Measurements from ENCODE around the gene VAT1L. TPM values are rescaled to one million over a fixed set of nuclear protein-coding genes. Genes with fewer than 3 reads are reported as not detected.

VAT1L gene
- total and polyA plus RNA-seq, 2 donors (not counting 1 experiment from before 2014, with no cell fraction given): 17.9 to 86.9 TPM

DNA sequence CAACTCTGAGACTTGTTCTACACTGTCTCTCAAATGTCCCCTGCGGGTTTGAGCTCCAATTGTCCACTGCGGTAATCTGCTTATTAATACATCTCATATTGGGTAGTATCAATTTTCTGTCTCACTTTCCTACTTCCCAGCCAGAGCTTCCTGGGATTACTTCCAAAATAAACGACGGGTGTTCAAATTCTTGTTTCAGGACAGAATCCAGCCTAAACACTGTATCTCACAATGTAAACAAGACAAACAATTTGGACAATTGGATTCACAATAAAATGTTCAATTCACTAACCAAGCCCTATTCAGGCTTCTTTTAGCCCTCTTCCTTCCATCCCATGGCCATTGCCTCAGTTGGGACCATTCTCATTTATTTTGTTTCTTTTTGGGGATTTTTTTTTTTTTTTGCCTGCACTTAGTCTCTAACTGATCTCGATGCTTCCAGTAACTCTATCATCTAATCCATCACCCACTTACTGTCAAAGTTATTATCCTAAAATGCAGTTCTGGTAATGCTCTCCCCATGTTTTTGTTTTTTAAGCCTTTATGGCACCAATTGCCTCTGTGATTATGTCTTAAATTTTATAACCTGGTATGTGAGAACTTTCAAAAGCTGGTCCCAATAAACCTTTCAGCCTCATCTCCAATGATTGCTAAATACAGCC is 2.0 kb upstream of the VAT1L start:
- H2AFZ ChIP-seq (ENCODE audit: low read length): no peak overlapping the region
- no peak overlapping the region for H3K9ac ChIP-seq (ENCODE audit: insufficient read depth, low read length)
- H3K9me3 ChIP-seq (ENCODE audit: control insufficient read depth, insufficient read depth, low read depth, low read length): no peaks in the 10 kb centered on the region
- no peak for DNase-seq (ENCODE audit: low read depth in 2 of 2)
- no peaks in the 10 kb centered on the region for H3K79me2 ChIP-seq (ENCODE audit: control insufficient read depth, insufficient read depth, low read length)
- H3K27ac ChIP-seq (ENCODE audit: insufficient read depth, low read length): no peak overlapping the region
- peaks cover 6% of the 10 kb centered on the region for H3K27me3 ChIP-seq (ENCODE audit: control insufficient read depth, insufficient read depth, low read length)
- no peaks in the 10 kb centered on the region for H4K20me1 ChIP-seq (ENCODE audit: control insufficient read depth, extremely low read depth, insufficient read depth, low read length)
- no peak overlapping the region for H3K4me3 ChIP-seq (replicated peaks in 1 of 4; ENCODE audit: control extremely low read depth in 1 of 4, insufficient read depth in 1 of 4, low read depth in 3 of 4, low read length in 4 of 4)
- H3K4me2 ChIP-seq (ENCODE audit: extremely low read depth, insufficient read depth, low read length): no peak overlapping the region
- H3K4me1 ChIP-seq (ENCODE audit: control insufficient read depth, extremely low read depth, insufficient read depth, low read length): no peaks in the 10 kb centered on the region
- TF ChIP-seq EZH2 (IDR thresholded peaks at IDR 0.05; ENCODE audit: low read length, missing control alignments): no peak
- TF ChIP-seq, protein P1, sequence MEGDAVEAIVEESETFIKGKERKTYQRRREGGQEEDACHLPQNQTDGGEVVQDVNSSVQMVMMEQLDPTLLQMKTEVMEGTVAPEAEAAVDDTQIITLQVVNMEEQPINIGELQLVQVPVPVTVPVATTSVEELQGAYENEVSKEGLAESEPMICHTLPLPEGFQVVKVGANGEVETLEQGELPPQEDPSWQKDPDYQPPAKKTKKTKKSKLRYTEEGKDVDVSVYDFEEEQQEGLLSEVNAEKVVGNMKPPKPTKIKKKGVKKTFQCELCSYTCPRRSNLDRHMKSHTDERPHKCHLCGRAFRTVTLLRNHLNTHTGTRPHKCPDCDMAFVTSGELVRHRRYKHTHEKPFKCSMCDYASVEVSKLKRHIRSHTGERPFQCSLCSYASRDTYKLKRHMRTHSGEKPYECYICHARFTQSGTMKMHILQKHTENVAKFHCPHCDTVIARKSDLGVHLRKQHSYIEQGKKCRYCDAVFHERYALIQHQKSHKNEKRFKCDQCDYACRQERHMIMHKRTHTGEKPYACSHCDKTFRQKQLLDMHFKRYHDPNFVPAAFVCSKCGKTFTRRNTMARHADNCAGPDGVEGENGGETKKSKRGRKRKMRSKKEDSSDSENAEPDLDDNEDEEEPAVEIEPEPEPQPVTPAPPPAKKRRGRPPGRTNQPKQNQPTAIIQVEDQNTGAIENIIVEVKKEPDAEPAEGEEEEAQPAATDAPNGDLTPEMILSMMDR (conservative IDR thresholded peaks at IDR 0.05 in 1 of 2, IDR thresholded peaks at IDR 0.05 in 1 of 2; ENCODE audit: low read depth in 1 of 2, low read length in 2 of 2): no peak
- no peaks in the 10 kb centered on the region for H3K36me3 ChIP-seq (ENCODE audit: control insufficient read depth, insufficient read depth, low read length)

- TF ChIP-seq, protein P1 (conservative IDR thresholded peaks at IDR 0.05 in 1 of 2, IDR thresholded peaks at IDR 0.05 in 1 of 2; ENCODE audit: low read depth in 1 of 2, low read length in 2 of 2): no peak
- no peak for TF ChIP-seq EZH2 (IDR thresholded peaks at IDR 0.05; ENCODE audit: low read length, missing control alignments)
- peaks cover 6% of the 10 kb centered on the region for H3K27me3 ChIP-seq (ENCODE audit: control insufficient read depth, insufficient read depth, low read length)
- no peak overlapping the region for H2AFZ ChIP-seq (ENCODE audit: low read length)
- no peak overlapping the region for H3K4me2 ChIP-seq (ENCODE audit: extremely low read depth, insufficient read depth, low read length)
- no peak overlapping the region for H3K27ac ChIP-seq (ENCODE audit: insufficient read depth, low read length)
- no peaks in the 10 kb centered on the region for H3K79me2 ChIP-seq (ENCODE audit: control insufficient read depth, insufficient read depth, low read length)
- DNase-seq (ENCODE audit: low read depth in 2 of 2): no peak
- no peaks in the 10 kb centered on the region for H3K36me3 ChIP-seq (ENCODE audit: control insufficient read depth, insufficient read depth, low read length)
- H3K4me1 ChIP-seq (ENCODE audit: control insufficient read depth, extremely low read depth, insufficient read depth, low read length): no peaks in the 10 kb centered on the region
- H4K20me1 ChIP-seq (ENCODE audit: control insufficient read depth, extremely low read depth, insufficient read depth, low read length): no peaks in the 10 kb centered on the region
- H3K4me3 ChIP-seq (replicated peaks in 1 of 4; ENCODE audit: control extremely low read depth in 1 of 4, insufficient read depth in 1 of 4, low read depth in 3 of 4, low read length in 4 of 4): no peak overlapping the region
- H3K9me3 ChIP-seq (ENCODE audit: control insufficient read depth, insufficient read depth, low read depth, low read length): no peaks in the 10 kb centered on the region
- no peak overlapping the region for H3K9ac ChIP-seq (ENCODE audit: insufficient read depth, low read length)
These were observed 912 bp upstream of the VAT1L start for GRCh38 chr16:77787452-77787851.

GRCh38 chr16:77789085-77790008 is 983 bp downstream of the VAT1L start:
- H3K27me3 ChIP-seq (ENCODE audit: control insufficient read depth, insufficient read depth, low read length): peaks cover 6% of the 10 kb centered on the region
- peak overlapping the region; percentile 65 to 74 (median 66) for H3K4me3 ChIP-seq (replicated peaks in 1 of 4; ENCODE audit: control extremely low read depth in 1 of 4, insufficient read depth in 1 of 4, low read depth in 3 of 4, low read length in 4 of 4)
- H3K36me3 ChIP-seq (ENCODE audit: control insufficient read depth, insufficient read depth, low read length): no peaks in the 10 kb centered on the region
- H2AFZ ChIP-seq (ENCODE audit: low read length): no peak overlapping the region
- H3K4me1 ChIP-seq (ENCODE audit: control insufficient read depth, extremely low read depth, insufficient read depth, low read length): no peaks in the 10 kb centered on the region
- no peaks in the 10 kb centered on the region for H3K79me2 ChIP-seq (ENCODE audit: control insufficient read depth, insufficient read depth, low read length)
- TF ChIP-seq EZH2 (IDR thresholded peaks at IDR 0.05; ENCODE audit: low read length, missing control alignments): peak; percentile 15
- TF ChIP-seq, protein P1 (conservative IDR thresholded peaks at IDR 0.05 in 1 of 2, IDR thresholded peaks at IDR 0.05 in 1 of 2; ENCODE audit: low read depth in 1 of 2, low read length in 2 of 2): no peak
- H3K27ac ChIP-seq (ENCODE audit: insufficient read depth, low read length): no peak overlapping the region
- peak overlapping the region; percentile 68 for H3K4me2 ChIP-seq (ENCODE audit: extremely low read depth, insufficient read depth, low read length)
- no peak overlapping the region for H3K9ac ChIP-seq (ENCODE audit: insufficient read depth, low read length)
- H3K9me3 ChIP-seq (ENCODE audit: control insufficient read depth, insufficient read depth, low read depth, low read length): no peaks in the 10 kb centered on the region
- no peaks in the 10 kb centered on the region for H4K20me1 ChIP-seq (ENCODE audit: control insufficient read depth, extremely low read depth, insufficient read depth, low read length)
- DNase-seq (ENCODE audit: low read depth in 2 of 2): no peak
